Measurements from ENCODE around the gene FITM1.

DNA sequence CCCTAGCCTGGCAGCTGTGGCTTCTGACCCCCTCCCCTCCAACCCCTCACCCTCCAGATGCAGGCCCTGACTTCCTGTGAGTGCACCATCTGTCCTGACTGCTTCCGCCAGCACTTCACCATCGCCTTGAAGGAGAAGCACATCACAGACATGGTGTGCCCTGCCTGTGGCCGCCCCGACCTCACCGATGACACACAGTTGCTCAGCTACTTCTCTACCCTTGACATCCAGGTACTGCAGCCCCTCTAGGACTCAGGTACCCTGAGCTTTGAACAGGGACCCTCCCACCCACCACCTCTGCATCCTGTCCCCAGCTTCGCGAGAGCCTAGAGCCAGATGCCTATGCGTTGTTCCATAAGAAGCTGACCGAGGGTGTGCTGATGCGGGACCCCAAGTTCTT, 24.6 kb downstream of the FITM1 start:
- TF ChIP-seq CTCF (IDR thresholded peaks at IDR 0.05): no peak
- TF ChIP-seq, protein P1, sequence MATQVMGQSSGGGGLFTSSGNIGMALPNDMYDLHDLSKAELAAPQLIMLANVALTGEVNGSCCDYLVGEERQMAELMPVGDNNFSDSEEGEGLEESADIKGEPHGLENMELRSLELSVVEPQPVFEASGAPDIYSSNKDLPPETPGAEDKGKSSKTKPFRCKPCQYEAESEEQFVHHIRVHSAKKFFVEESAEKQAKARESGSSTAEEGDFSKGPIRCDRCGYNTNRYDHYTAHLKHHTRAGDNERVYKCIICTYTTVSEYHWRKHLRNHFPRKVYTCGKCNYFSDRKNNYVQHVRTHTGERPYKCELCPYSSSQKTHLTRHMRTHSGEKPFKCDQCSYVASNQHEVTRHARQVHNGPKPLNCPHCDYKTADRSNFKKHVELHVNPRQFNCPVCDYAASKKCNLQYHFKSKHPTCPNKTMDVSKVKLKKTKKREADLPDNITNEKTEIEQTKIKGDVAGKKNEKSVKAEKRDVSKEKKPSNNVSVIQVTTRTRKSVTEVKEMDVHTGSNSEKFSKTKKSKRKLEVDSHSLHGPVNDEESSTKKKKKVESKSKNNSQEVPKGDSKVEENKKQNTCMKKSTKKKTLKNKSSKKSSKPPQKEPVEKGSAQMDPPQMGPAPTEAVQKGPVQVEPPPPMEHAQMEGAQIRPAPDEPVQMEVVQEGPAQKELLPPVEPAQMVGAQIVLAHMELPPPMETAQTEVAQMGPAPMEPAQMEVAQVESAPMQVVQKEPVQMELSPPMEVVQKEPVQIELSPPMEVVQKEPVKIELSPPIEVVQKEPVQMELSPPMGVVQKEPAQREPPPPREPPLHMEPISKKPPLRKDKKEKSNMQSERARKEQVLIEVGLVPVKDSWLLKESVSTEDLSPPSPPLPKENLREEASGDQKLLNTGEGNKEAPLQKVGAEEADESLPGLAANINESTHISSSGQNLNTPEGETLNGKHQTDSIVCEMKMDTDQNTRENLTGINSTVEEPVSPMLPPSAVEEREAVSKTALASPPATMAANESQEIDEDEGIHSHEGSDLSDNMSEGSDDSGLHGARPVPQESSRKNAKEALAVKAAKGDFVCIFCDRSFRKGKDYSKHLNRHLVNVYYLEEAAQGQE (IDR thresholded peaks at IDR 0.05; ENCODE audit: insufficient read depth in 1 of 2, low read depth in 2 of 2, low read length in 1 of 2): no peak

All from Panc1 (cell line).